ENCODE measurements around the gene APOB. TPM values are rescaled to one million over a fixed set of nuclear protein-coding genes. Genes with fewer than 3 reads are reported as not detected.

The APOB gene
- total and polyA plus RNA-seq, 2 of the 13 experiments (the other 11 are each of a cell fraction or from before 2014, with no cell fraction given), result 1,569 to 2,515 TPM

DNA sequence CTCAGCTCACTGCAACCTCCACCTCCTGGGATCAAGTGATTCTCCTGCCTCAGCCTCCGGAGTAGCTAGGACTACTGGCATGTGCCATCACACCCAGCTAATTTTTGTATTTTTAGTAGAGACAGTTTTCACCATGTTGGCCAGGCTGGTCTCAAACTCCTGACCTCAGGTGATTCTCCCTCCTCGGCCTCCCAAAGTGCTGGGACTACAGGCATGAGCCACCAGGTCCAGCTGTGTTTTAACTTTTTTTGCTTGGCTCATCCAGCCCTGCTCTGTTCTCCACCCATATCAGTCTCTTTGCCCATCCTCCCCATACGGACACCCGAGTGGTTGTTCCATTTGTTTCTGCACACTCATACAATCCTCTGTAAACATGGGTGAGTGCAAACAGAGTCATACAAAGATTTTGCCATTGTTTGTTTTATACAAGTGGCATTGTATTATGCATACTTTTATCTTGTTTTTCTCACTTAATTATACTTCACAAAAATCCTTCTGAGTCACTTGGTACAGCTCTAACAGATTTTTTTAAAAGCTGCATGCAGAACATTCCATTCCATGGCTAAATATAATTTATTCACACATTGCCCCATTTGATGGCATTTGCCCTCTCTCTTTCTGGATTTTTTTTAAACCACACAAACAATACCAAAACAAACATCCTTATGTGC lies 5.3 kb downstream of the APOB start (continued):
- TF ChIP-seq MBNL3 (CRISPR knock-in tag; conservative IDR thresholded peaks at IDR 0.05) (0 out of 2 replicates have a peak, but pooled peaks have one; percentile 12), ZNF629 (CRISPR knock-in tag; conservative IDR thresholded peaks at IDR 0.05) (0 out of 2 replicates have a peak, but pooled peaks have one; percentile 3), ZNF879 (CRISPR knock-in tag; IDR thresholded peaks at IDR 0.05) (no peak), KLF6 (CRISPR knock-in tag; IDR thresholded peaks at IDR 0.05) (no peak; the same call in 1 of the 2 replicates), ELF4 (CRISPR knock-in tag; IDR thresholded peaks at IDR 0.05; ENCODE audit: borderline replicate concordance) (no peak), ZNF34 (CRISPR knock-in tag; IDR thresholded peaks at IDR 0.05; ENCODE audit: borderline replicate concordance) (no peak), MAF1 (CRISPR knock-in tag; IDR thresholded peaks at IDR 0.05; ENCODE audit: borderline replicate concordance) (0 out of 2 replicates have a peak, but pooled peaks have one; percentile 25), MED13 (CRISPR knock-in tag; IDR thresholded peaks at IDR 0.05) (peak; percentile 69; the same call in 1 of the 2 replicates), SMC3 (IDR thresholded peaks at IDR 0.05; ENCODE audit: low read length) (no peak), ARNT2 (CRISPR knock-in tag; IDR thresholded peaks at IDR 0.05; ENCODE audit: low read depth) (0 out of 2 replicates have a peak, but pooled peaks have one; percentile 21), ZNF841 (CRISPR knock-in tag; IDR thresholded peaks at IDR 0.05; ENCODE audit: borderline replicate concordance) (0 out of 2 replicates have a peak, but pooled peaks have one; percentile 4), PHF8 (CRISPR knock-in tag; IDR thresholded peaks at IDR 0.05) (no peak), THAP11 (CRISPR knock-in tag; IDR thresholded peaks at IDR 0.05) (no peak), E2F1 (CRISPR knock-in tag; IDR thresholded peaks at IDR 0.05) (peak; percentile 72; the same call in 1 of the 2 replicates), KLF16 (CRISPR knock-in tag; IDR thresholded peaks at IDR 0.05) (no peak), TAF1 (CRISPR knock-in tag; IDR thresholded peaks at IDR 0.05) (no peak), ISX (CRISPR knock-in tag; conservative IDR thresholded peaks at IDR 0.05) (no peak), ZNF503 (CRISPR knock-in tag; IDR thresholded peaks at IDR 0.05) (0 out of 2 replicates have a peak, but pooled peaks have one; percentile 24), ZBTB34 (CRISPR knock-in tag; IDR thresholded peaks at IDR 0.05) (peak; percentile 67; the same call in 1 of the 2 replicates), HHEX (CRISPR knock-in tag; IDR thresholded peaks at IDR 0.05) (0 out of 2 replicates have a peak, but pooled peaks have one; percentile 43), RFX5 (IDR thresholded peaks at IDR 0.05; ENCODE audit: low read depth, low read length) (no peak)
- TF ChIP-seq, protein P1, sequence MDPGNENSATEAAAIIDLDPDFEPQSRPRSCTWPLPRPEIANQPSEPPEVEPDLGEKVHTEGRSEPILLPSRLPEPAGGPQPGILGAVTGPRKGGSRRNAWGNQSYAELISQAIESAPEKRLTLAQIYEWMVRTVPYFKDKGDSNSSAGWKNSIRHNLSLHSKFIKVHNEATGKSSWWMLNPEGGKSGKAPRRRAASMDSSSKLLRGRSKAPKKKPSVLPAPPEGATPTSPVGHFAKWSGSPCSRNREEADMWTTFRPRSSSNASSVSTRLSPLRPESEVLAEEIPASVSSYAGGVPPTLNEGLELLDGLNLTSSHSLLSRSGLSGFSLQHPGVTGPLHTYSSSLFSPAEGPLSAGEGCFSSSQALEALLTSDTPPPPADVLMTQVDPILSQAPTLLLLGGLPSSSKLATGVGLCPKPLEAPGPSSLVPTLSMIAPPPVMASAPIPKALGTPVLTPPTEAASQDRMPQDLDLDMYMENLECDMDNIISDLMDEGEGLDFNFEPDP (CRISPR knock-in tag; conservative IDR thresholded peaks at IDR 0.05), result 0 out of 2 replicates have a peak, but pooled peaks have one; percentile 72
- TF ChIP-seq, protein P2, sequence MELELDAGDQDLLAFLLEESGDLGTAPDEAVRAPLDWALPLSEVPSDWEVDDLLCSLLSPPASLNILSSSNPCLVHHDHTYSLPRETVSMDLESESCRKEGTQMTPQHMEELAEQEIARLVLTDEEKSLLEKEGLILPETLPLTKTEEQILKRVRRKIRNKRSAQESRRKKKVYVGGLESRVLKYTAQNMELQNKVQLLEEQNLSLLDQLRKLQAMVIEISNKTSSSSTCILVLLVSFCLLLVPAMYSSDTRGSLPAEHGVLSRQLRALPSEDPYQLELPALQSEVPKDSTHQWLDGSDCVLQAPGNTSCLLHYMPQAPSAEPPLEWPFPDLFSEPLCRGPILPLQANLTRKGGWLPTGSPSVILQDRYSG (CRISPR knock-in tag; IDR thresholded peaks at IDR 0.05), result no peak

Data from HepG2 (cell line).